Endometrium (tissue), 2 donors: ENCODE data around the gene PIP5K1B.
"Not testable (repeated sequence)": the region's sequence is repeated elsewhere in the genome, so short reads cannot be mapped to it uniquely, and the experiment has no call there.

Source experiments
- FAIRE-seq: peaks from 2 replicates; lab custom pipeline; 2012; peaks lifted over from hg19 to GRCh38; lab: Jason Lieb, UNC
- donor health status: control.
- donor health status: control.

Gene PIP5K1B

GRCh38 chr9:68704814-68705530 lies at the start of gene PIP5K1B:
Gene PIP5K1B (plus strand): TSS chr9:68705240. CDS start chr9:68822615, 117,375 bp downstream.
- FAIRE-seq, result no peak

GRCh38 chr9:68664036-68664435 lies 41.0 kb upstream of the PIP5K1B start:
- FAIRE-seq, result no peak

GRCh38 chr9:68668127-68668526 lies 36.9 kb upstream of the PIP5K1B start:
- no peak for FAIRE-seq

- FAIRE-seq, result no peak
Observed at GRCh38 chr9:68669218-68669617, 35.8 kb upstream of the PIP5K1B start.

GRCh38 chr9:68672215-68672614 lies 32.8 kb upstream of the PIP5K1B start:
- FAIRE-seq, result no peak

- FAIRE-seq, result no peak
Observed at GRCh38 chr9:68672625-68673024, 32.4 kb upstream of the PIP5K1B start.

- FAIRE-seq, result peak; percentile 90
Observed at GRCh38 chr9:68678430-68678829, 26.6 kb upstream of the PIP5K1B start.

- FAIRE-seq, result no peak
Observed at GRCh38 chr9:68683433-68683832, 21.6 kb upstream of the PIP5K1B start.

- no peak for FAIRE-seq
Observed at GRCh38 chr9:68685213-68685612, 19.8 kb upstream of the PIP5K1B start.

- no peak for FAIRE-seq
Observed at GRCh38 chr9:68685770-68686169, 19.3 kb upstream of the PIP5K1B start.

GRCh38 chr9:68690088-68690487 lies 15.0 kb upstream of the PIP5K1B start:
- no peak for FAIRE-seq

GRCh38 chr9:68692519-68692918 lies 12.5 kb upstream of the PIP5K1B start:
- FAIRE-seq, result no peak

GRCh38 chr9:68694125-68694524 lies 10.9 kb upstream of the PIP5K1B start:
- FAIRE-seq, result no peak

GRCh38 chr9:68697851-68698250 lies 7.2 kb upstream of the PIP5K1B start:
- no peak for FAIRE-seq

- no peak for FAIRE-seq
Observed at GRCh38 chr9:68698943-68699509, 6.0 kb upstream of the PIP5K1B start.

GRCh38 chr9:68699625-68700024 lies 5.4 kb upstream of the PIP5K1B start:
- not testable (repeated sequence) for FAIRE-seq

GRCh38 chr9:68702493-68702892 lies 2.5 kb upstream of the PIP5K1B start:
- FAIRE-seq, result no peak

- FAIRE-seq, result no peak
Observed at GRCh38 chr9:68703672-68704071, 1.4 kb upstream of the PIP5K1B start.

GRCh38 chr9:68704498-68704813 lies 584 bp upstream of the PIP5K1B start:
- FAIRE-seq, result no peak

- FAIRE-seq, result no peak
Observed at GRCh38 chr9:68705531-68706362, 707 bp downstream of the PIP5K1B start.

- FAIRE-seq, result no peak
Observed at GRCh38 chr9:68706363-68707201, 1.5 kb downstream of the PIP5K1B start.

- FAIRE-seq, result no peak
Observed at GRCh38 chr9:68707801-68708488, 2.9 kb downstream of the PIP5K1B start.
